Sigmoid colon (tissue), 4 donors: ENCODE data around the gene WASF2.

ENCODE experiments used
- EP300 ChIP-seq, 4 donors: sonication (generic); formaldehyde crosslinking; IDR thresholded peaks; one replicate each; pipeline ENCODE4 v1.6.1; 2017; ENCODE audit warnings: antibody characterized with exemption in 4 of 4
- POLR2A ChIP-seq, 2 donors: fragments of 450-650 bp; IDR thresholded peaks; one replicate each; pipeline ENCODE4 v1.6.1; 2016; ENCODE audit warnings: antibody characterized with exemption in 2 of 2, mild to moderate bottlenecking in 2 of 2, moderate library complexity in 2 of 2
- POLR2AphosphoS5 ChIP-seq, 4 donors: sonication (generic); formaldehyde crosslinking; IDR thresholded peaks; one replicate each; pipeline ENCODE4 v1.6.1; 2017; ENCODE audit warnings: antibody characterized with exemption in 4 of 4
- TF ChIP-seq, protein P1 (sequence below), 4 experiments: fragments of 450-650 bp in 3 of 4; fragments of 200-600 bp in 1 of 4; IDR thresholded peaks; one replicate each; pipeline ENCODE4 v1.5.1; 2016 to 2019; ENCODE audit warnings: antibody characterized with exemption in 4 of 4, mild to moderate bottlenecking in 3 of 4, moderate library complexity in 2 of 4

DNA sequence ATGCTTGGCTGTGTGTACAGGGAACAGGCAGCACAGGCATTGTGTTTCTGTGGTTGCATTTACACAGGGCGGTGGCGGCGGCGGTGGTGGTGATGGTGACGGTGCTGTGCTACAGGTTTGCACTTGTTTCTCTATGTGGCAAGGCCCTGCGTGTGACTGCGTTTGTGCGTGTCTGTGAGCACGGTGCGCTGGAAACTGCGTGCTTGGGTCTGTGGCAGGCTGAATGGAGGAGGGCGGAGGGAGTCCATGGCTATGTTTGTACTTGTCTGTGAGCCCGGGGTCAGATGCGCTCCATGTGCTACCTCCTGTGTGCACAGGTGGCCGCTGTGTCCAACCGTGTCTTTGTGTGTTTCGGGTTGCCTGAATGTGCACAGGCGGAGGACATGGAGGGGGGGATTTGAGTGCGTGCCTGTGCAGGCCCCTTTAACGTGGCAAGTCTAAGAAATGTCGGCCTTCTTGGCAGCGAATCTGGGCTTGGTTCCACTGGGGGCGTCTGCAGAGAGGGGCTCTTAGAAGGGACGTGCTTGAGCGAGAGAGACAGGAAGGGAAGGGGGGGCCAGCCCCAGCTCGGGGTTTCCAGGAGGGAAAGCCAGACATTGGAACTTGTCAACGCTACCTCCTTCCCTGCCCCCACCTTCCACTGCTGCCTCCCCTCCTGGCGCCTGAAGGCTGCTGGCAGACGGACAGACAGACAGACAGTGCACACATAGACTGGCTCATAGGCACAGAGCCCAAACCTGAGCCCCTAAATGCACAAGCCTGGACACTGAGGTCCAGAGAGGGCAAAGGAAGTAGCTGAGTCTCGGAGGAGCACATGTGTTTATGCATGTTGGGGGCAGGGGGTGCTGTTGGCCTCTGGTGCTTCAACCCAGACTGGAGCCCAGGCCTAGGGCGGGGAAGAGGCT, 32.7 kb upstream of the WASF2 start:
- TF ChIP-seq POLR2AphosphoS5 (IDR thresholded peaks at IDR 0.05) (peak in 3 of 4 donors; percentile 20 to 39 (median 21)), POLR2A (IDR thresholded peaks at IDR 0.05) (no peak), EP300 (IDR thresholded peaks at IDR 0.05) (no peak)
- TF ChIP-seq, protein P1, sequence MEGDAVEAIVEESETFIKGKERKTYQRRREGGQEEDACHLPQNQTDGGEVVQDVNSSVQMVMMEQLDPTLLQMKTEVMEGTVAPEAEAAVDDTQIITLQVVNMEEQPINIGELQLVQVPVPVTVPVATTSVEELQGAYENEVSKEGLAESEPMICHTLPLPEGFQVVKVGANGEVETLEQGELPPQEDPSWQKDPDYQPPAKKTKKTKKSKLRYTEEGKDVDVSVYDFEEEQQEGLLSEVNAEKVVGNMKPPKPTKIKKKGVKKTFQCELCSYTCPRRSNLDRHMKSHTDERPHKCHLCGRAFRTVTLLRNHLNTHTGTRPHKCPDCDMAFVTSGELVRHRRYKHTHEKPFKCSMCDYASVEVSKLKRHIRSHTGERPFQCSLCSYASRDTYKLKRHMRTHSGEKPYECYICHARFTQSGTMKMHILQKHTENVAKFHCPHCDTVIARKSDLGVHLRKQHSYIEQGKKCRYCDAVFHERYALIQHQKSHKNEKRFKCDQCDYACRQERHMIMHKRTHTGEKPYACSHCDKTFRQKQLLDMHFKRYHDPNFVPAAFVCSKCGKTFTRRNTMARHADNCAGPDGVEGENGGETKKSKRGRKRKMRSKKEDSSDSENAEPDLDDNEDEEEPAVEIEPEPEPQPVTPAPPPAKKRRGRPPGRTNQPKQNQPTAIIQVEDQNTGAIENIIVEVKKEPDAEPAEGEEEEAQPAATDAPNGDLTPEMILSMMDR (IDR thresholded peaks at IDR 0.05): peak in 2 of 4 experiments; percentile 17 to 35
